Nephron (organoid): ENCODE measurements around the gene DSTN.
A peak's percentile ranks its signal among the peaks of the same experiment; 100 is the strongest.

Experiments
- H3K27ac Mint-ChIP-seq, 3 experiments: 2 replicates each; pipeline ENCODE4 v1.8.0; 2020; ENCODE audit warnings: mixed read lengths in 3 of 3, mild to moderate bottlenecking in 2 of 3, moderate library complexity in 1 of 3
- H3K27me3 Mint-ChIP-seq: 2 replicates; pipeline ENCODE4 v1.8.0; 2021; ENCODE audit warnings: low read depth, mild to moderate bottlenecking, moderate library complexity, mixed read lengths
- H3K36me3 Mint-ChIP-seq: 2 replicates; pipeline ENCODE4 v1.8.0; 2020; ENCODE audit warnings: low read depth, mixed read lengths
- H3K4me1 Mint-ChIP-seq: 2 replicates; pipeline ENCODE4 v1.8.0; 2020; ENCODE audit warnings: mixed read lengths
- H3K4me3 Mint-ChIP-seq, 3 experiments: 2 replicates each; pipeline ENCODE4 v1.8.0; 2020; ENCODE audit warnings: mild to moderate bottlenecking in 3 of 3, mixed read lengths in 3 of 3, moderate library complexity in 2 of 3
- H3K9me3 Mint-ChIP-seq: 2 replicates; pipeline ENCODE4 v1.8.0; 2020; ENCODE audit warnings: mixed read lengths
- TF ChIP-seq, protein P1 (sequence below), 3 experiments: fragments of 200-600 bp; sonication (generic); IDR thresholded peaks; one replicate each; pipeline ENCODE4 v1.5.0; 2021; ENCODE audit warnings: antibody characterized with exemption in 3 of 3; ENCODE audit not compliant: unreplicated experiment in 3 of 3

Gene DSTN

DNA sequence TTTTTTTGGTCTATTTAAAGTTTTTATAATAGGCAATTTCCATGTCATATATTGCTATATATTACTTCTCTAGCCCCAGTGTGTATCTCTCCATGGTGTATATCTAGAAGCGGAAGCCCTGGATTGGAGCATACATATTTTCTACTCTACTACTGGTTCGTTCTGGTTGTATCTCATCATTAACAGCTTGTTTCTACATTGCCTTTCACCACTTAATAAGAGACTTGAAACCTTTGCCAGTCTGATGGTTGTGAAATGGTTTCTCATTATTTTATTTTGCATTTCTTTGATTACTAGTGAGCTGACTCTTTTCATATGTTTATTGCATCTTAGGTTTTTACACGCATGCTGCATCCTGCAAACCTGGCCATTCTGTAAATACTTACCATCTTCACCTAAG is 3.6 kb downstream of the DSTN start:
- TF ChIP-seq, protein P1, sequence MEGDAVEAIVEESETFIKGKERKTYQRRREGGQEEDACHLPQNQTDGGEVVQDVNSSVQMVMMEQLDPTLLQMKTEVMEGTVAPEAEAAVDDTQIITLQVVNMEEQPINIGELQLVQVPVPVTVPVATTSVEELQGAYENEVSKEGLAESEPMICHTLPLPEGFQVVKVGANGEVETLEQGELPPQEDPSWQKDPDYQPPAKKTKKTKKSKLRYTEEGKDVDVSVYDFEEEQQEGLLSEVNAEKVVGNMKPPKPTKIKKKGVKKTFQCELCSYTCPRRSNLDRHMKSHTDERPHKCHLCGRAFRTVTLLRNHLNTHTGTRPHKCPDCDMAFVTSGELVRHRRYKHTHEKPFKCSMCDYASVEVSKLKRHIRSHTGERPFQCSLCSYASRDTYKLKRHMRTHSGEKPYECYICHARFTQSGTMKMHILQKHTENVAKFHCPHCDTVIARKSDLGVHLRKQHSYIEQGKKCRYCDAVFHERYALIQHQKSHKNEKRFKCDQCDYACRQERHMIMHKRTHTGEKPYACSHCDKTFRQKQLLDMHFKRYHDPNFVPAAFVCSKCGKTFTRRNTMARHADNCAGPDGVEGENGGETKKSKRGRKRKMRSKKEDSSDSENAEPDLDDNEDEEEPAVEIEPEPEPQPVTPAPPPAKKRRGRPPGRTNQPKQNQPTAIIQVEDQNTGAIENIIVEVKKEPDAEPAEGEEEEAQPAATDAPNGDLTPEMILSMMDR (IDR thresholded peaks at IDR 0.05; ENCODE audit: unreplicated experiment in 3 of 3): no peak
- H3K36me3 Mint-ChIP-seq: peaks cover 4% of the 10 kb centered on the region
- peak overlapping the region in 2 of 3 experiments; percentile 13 to 48 for H3K27ac Mint-ChIP-seq

DNA sequence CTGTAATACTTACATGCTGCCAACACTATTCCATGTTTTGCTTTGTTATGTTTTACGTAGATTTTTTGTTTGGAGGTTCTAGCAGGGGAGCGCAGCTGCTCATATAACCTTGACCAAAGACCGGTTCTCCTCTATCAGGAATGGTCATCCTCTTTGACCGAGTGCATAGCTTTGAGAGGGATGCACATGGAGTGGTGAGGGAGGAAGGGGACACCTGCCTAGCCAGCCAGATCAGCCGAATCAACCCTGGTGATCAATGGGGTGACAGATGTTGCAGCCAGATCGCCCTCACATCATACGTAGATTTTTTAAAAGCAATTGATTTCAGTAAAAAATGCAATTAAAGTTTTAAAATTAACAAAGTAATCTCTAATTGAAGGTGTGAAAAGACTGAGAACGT is 6.3 kb downstream of the DSTN start:
- Mint-ChIP-seq H3K4me1 (peaks cover 31% of the 10 kb centered on the region), H3K36me3 (peaks cover 4% of the 10 kb centered on the region), H3K4me3 (no peak overlapping the region), H3K27me3 (no peaks in the 10 kb centered on the region), H3K27ac (no peak overlapping the region), H3K9me3 (no peaks in the 10 kb centered on the region)
- TF ChIP-seq, protein P1 (IDR thresholded peaks at IDR 0.05; ENCODE audit: unreplicated experiment in 3 of 3): no peak

More for the DNA sequence above, 3.6 kb downstream of the DSTN start:
- H3K4me1 Mint-ChIP-seq: peaks cover 34% of the 10 kb centered on the region
- H3K9me3 Mint-ChIP-seq: no peaks in the 10 kb centered on the region
- H3K27me3 Mint-ChIP-seq: no peaks in the 10 kb centered on the region
- peak overlapping the region; percentile 21 to 76 (median 52) for H3K4me3 Mint-ChIP-seq

DNA sequence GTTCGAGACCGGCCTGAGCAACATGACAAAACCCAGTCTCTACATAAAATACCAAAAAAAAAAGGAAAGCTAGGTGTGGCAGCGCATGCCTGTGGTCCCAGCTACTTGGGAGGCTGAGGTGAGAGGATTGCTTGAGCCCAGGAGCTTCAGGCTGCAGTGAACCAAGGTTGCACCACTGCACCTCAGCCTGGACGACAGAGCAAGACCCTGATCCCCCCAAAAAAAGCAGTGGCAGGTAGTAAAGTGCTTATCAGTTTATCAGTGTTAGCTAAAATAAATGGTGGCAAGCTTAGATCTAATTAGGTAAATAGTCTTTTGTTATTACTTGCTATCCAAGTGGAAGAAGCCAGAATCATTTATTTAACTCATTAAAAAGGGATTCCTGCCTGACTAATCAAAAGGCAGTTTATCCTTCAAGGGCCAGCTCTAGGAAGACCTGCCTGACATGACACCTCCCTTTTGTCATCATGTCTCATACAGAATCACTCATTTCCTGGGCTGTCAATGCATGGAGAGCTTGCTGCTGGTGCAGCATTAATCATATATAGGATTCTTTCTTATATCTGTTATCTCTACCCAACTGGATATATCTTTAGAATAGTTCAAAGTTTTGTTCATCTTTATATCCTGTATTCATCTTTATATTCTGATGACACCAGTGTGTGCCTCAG is 9.6 kb downstream of the DSTN start:
- Mint-ChIP-seq H3K4me1 (peaks cover 7% of the 10 kb centered on the region), H3K4me3 (no peak overlapping the region), H3K9me3 (no peaks in the 10 kb centered on the region), H3K36me3 (peaks cover 4% of the 10 kb centered on the region), H3K27ac (no peak overlapping the region), H3K27me3 (no peaks in the 10 kb centered on the region)
- TF ChIP-seq, protein P1 (IDR thresholded peaks at IDR 0.05; ENCODE audit: unreplicated experiment in 3 of 3): no peak

DNA sequence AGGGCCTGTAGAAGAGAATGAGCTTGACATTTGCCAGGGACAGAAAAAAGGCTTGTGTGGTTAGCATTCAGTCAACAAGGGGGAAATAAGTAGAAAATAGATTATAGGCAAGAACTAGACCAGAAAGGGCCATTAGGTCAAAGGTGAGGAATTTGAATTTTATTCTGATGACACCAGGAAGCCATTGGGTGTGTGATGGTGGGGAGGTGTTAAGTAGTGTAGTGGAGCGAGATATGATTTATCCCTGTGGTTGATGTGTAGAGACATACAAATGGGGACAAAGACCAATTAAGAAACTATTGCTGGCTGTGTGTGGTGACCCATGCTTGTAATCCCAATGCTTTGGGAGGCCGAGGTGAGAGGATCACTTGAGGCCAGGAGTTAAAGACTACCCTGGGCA is 11.0 kb downstream of the DSTN start:
- H3K36me3 Mint-ChIP-seq: peaks cover 4% of the 10 kb centered on the region
- no peaks in the 10 kb centered on the region for H3K27me3 Mint-ChIP-seq
- H3K4me1 Mint-ChIP-seq: peaks cover 17% of the 10 kb centered on the region
- TF ChIP-seq, protein P1 (IDR thresholded peaks at IDR 0.05; ENCODE audit: unreplicated experiment in 3 of 3): no peak
- no peak overlapping the region for H3K27ac Mint-ChIP-seq
- no peaks in the 10 kb centered on the region for H3K9me3 Mint-ChIP-seq
- H3K4me3 Mint-ChIP-seq: no peak overlapping the region

DNA sequence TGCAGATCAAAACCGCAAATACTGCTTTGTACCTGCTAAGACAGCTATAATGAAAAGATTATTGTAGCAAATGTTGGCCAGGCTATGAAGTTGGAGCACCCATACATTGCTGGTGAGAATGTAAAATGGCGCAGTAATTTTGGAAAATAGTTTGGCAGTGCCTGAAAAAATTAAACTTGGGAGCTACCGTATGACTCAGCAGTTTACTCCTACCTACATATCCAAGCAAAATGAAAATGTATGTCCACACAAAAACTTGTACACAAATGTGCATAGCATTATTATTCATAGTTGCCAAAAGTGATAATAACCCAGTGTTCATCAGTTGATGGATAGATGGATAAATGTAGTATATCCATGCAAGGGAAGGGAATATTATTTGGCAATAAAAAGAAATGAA is 13.3 kb downstream of the DSTN start:
- peaks cover 17% of the 10 kb centered on the region for H3K4me1 Mint-ChIP-seq
- H3K27ac Mint-ChIP-seq: no peak overlapping the region
- TF ChIP-seq, protein P1 (IDR thresholded peaks at IDR 0.05; ENCODE audit: unreplicated experiment in 3 of 3): no peak
- H3K9me3 Mint-ChIP-seq: no peaks in the 10 kb centered on the region
- no peak overlapping the region for H3K4me3 Mint-ChIP-seq
- H3K27me3 Mint-ChIP-seq: no peaks in the 10 kb centered on the region
- H3K36me3 Mint-ChIP-seq: no peaks in the 10 kb centered on the region

DNA sequence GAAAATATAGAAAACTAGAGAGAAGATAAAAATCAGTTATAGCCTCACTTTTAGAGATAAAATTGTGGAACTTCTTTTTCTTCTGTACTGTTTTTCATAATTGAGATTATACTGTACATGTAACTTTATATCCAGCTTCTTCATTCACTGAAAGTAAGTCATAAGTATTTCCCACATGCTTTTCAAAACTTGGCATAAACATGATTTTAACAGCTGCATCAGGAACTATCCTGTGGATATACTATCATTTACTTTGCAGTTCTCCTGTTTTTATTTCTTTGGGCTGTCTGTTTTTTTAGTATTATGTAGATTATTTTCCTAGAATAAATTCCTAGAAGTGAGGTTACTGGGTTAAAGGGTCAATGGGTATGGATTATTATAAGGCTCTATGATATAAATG is 14.8 kb downstream of the DSTN start:
- peaks cover 23% of the 10 kb centered on the region for H3K4me1 Mint-ChIP-seq
- no peak overlapping the region for H3K4me3 Mint-ChIP-seq
- H3K36me3 Mint-ChIP-seq: no peaks in the 10 kb centered on the region
- H3K27ac Mint-ChIP-seq: peak overlapping the region in 2 of 3 experiments; percentile 2
- H3K9me3 Mint-ChIP-seq: no peaks in the 10 kb centered on the region
- no peaks in the 10 kb centered on the region for H3K27me3 Mint-ChIP-seq
- TF ChIP-seq, protein P1 (IDR thresholded peaks at IDR 0.05; ENCODE audit: unreplicated experiment in 3 of 3): no peak
